ENCODE data around the gene CUBN.

CUBN gene

DNA sequence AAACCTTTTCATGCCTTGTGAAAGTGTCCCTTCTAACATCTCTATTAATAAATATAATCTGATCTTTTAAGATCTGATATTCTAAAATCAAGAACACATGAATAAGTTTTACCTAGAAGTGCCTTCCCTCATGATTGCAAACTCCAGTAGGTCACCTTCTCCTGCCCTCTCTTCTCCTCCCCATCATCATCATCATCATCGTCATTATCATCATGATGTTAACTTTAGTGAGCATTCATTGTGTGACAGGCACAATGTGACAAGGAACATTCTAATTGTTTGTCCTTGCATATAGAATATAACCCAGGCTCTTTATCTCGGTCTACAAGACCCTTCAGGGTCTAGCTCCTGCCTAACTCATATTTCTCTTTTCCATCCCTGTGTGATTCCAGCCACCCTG lies 51.7 kb downstream of the CUBN start:
- ATAC-seq (replicated peaks), result no peak
- no peak overlapping the region for H3K4me3 Mint-ChIP-seq
- H3K27me3 Mint-ChIP-seq, result no peaks in the 10 kb centered on the region
- H3K36me3 Mint-ChIP-seq, result peaks cover 3% of the 10 kb centered on the region in 2 donors
- DNase-seq, result no peak
- no peaks in the 10 kb centered on the region for H3K9me3 Mint-ChIP-seq
- no peak overlapping the region for H3K27ac Mint-ChIP-seq
- H3K4me1 Mint-ChIP-seq, result no peaks in the 10 kb centered on the region

DNA sequence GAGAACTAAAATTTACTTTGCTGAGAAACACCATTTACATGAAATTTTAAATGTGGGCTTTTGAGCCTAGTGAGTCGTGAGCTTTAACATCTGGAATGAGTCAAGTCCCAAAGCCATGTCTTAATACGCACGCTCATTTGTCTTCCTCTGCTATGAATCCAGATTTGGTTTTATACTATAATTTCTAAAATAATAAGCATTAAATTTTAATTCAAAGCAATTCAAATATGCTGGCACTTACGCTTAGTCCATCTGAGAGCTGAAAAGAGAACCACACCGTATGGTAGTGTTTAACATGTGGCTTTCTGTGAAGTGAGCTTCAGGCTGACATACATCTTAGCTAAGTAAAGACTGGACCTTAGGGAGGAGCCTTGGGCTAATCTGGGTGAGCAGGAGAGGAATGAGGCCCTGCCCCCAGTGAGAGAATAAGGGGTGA lies 52.2 kb downstream of the CUBN start:
- no peaks in the 10 kb centered on the region for H3K27me3 Mint-ChIP-seq
- H3K27ac Mint-ChIP-seq, result no peak overlapping the region
- H3K4me3 Mint-ChIP-seq, result no peak overlapping the region
- H3K36me3 Mint-ChIP-seq, result peaks cover 3% of the 10 kb centered on the region in 2 donors
- no peaks in the 10 kb centered on the region for H3K9me3 Mint-ChIP-seq
- ATAC-seq (replicated peaks) (no peak), DNase-seq (no peak)
- no peaks in the 10 kb centered on the region for H3K4me1 Mint-ChIP-seq

DNA sequence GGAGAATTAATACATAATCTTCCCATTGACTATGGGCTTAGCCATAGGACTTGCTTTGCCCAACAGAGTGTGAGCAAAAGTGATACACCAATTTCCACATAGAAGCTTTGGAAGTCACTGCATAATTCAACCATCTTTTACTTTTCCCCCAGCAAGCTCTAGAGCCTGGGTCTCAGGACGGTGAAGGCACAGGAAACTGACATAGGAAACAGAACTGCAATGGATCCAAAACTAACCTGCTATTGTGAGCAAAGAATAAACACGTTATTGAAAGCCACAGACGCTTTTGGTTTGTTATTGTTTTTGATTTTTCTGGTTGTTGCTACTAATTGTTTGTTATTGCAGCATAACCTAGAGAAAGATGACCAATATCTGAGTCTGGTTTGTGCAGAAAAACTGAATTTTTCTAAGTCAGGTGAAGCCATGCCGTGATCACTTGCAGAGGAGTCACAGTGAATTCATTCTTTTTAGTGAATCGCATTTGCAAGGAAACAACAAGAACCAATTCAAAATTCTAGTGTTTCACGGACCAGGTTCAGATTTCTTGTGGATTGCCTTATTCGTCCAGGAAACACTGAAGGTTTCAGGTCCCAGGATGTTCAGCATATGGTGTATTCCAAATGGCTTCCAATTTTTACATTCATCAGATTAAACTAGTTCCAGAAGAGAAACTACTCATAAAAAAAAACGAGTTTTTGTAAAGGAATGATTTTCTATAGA lies 52.8 kb downstream of the CUBN start:
- DNase-seq, result no peak
- Mint-ChIP-seq H3K36me3 (peaks cover 3% of the 10 kb centered on the region in 2 donors), H3K4me1 (no peaks in the 10 kb centered on the region), H3K27ac (no peak overlapping the region), H3K27me3 (no peaks in the 10 kb centered on the region), H3K9me3 (no peaks in the 10 kb centered on the region), H3K4me3 (no peak overlapping the region)
- ATAC-seq (replicated peaks), result no peak

DNA sequence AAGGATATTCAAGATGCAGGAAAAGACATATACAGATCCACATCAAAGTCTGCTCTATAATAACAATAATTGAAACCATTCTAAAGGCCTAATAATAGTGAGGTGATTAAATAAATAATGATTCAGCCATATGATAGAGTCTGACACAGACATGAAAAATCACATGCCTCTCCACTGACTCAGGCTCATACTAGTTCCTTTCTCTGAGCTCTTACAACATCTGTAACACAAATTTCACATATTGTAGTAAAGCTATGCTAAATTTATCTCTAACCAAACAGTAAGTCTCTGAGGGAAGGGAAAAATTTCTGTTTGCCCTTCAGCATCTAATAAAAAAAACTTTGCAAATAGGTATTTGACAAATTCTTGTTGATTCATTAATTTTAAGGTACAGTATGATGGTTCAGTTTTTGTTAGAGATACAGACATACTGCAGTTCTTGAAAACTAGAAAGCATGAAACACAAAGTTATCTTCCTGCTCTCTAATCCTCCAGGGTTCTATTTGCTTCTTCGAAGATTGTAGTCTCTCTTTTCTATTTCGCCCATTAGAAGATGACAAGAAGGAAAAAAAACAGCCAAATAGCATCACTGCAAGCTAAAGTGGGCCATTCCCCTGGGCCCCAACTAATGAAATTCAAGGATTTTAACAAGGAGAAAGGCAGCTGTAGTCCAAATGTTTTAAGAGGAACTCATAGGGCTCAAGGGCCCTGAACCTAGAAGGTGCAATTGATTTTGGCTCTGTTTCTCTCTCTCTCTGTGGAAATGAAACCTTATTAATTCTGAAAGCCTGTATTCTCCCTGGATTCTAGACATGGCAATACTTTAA lies 53.9 kb downstream of the CUBN start:
- Mint-ChIP-seq H3K27ac (no peak overlapping the region), H3K4me1 (no peaks in the 10 kb centered on the region), H3K9me3 (no peaks in the 10 kb centered on the region), H3K27me3 (no peaks in the 10 kb centered on the region), H3K4me3 (no peak overlapping the region), H3K36me3 (peaks cover 3% of the 10 kb centered on the region in 2 donors)
- DNase-seq (no peak), ATAC-seq (replicated peaks) (no peak)

DNA sequence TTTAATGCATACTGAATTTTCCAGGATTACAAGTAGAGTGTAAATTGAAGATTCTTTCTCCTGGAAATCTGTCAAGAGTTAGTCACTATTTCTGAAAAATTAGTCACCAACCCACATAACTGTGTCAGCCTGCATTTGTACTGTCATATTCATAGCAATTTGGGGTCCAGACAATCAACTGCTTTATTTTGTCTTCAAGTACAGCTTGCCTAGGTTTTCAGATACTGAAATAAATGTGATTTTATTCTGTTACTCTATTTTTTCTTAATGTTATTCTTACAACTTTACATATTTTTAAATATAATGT lies 55.1 kb downstream of the CUBN start:
- no peaks in the 10 kb centered on the region for H3K4me1 Mint-ChIP-seq
- no peak overlapping the region for H3K4me3 Mint-ChIP-seq
- H3K27me3 Mint-ChIP-seq, result no peaks in the 10 kb centered on the region
- no peak for DNase-seq
- H3K27ac Mint-ChIP-seq, result no peak overlapping the region
- ATAC-seq (replicated peaks), result no peak
- H3K36me3 Mint-ChIP-seq, result peaks cover under 1 to 3% of the 10 kb centered on the region in 2 donors
- H3K9me3 Mint-ChIP-seq, result no peaks in the 10 kb centered on the region

DNA sequence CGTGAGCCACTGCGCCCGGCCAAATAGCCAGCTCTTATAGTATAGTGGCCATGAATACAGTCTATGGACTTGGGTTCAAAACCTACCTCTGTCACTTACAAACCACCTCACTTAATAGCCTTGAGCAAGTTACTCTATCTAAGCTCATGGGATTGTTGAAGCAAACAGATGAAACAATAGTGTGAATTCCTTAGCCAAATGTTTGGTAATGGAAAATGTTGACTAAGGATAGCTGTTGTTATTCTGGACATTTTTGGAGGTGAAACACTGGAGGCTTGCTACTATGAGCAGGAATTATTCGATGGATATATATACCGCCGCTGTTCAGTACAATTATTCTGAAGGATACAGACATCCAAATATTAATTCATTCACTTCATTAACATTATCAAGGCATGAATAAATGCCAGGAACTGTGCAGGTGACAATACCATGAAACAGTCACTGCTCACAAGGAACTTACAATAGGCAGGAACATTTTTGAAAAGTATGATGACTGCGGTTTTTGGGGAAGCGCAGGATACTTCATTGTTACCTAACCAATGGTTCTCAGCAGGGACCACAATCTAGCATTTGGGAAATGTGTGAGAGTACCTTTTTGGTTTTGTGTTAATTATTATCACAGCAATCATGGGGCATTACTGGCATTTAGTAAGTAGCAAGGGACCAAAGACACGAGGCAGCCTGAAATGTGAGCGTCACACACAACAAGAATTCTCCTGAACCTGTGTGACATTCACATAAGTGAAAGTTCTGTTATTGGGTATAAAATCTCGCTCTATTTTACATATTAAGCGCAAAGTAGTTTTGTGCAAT lies 55.7 kb downstream of the CUBN start:
- peaks cover 0 to 5% of the 10 kb centered on the region in 2 donors for H3K36me3 Mint-ChIP-seq
- H3K4me1 Mint-ChIP-seq, result no peaks in the 10 kb centered on the region
- no peaks in the 10 kb centered on the region for H3K27me3 Mint-ChIP-seq
- ATAC-seq (replicated peaks) (no peak), DNase-seq (no peak)
- H3K9me3 Mint-ChIP-seq, result peaks cover 0 to 1% of the 10 kb centered on the region in 2 donors
- no peak overlapping the region for H3K27ac Mint-ChIP-seq
- no peak overlapping the region for H3K4me3 Mint-ChIP-seq

DNA sequence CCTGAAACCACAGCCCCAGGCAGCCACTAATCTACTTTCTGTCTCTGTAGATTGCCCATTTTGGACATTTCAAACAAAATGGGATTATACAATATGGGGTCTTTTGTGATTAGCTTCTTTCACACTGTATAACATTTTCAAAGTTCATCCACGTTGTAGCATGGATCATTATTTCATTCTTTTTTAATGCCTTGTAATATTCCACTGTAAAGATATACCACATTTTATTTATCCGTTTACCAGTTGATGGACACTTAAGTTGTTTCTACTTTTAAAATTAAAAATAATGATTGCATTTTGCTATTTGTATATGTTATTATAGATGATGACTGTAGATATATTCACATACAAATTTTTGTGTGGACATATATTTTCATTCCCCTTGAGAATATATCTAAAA lies 60.7 kb downstream of the CUBN start:
- no peak for ATAC-seq (replicated peaks)
- H3K4me3 Mint-ChIP-seq, result no peak overlapping the region
- no peak for DNase-seq
- H3K36me3 Mint-ChIP-seq, result peaks cover 0 to 15% of the 10 kb centered on the region in 2 donors
- H3K4me1 Mint-ChIP-seq, result no peaks in the 10 kb centered on the region
- H3K27ac Mint-ChIP-seq, result no peak overlapping the region
- H3K9me3 Mint-ChIP-seq, result peaks cover 0 to 1% of the 10 kb centered on the region in 2 donors
- no peaks in the 10 kb centered on the region for H3K27me3 Mint-ChIP-seq

DNA sequence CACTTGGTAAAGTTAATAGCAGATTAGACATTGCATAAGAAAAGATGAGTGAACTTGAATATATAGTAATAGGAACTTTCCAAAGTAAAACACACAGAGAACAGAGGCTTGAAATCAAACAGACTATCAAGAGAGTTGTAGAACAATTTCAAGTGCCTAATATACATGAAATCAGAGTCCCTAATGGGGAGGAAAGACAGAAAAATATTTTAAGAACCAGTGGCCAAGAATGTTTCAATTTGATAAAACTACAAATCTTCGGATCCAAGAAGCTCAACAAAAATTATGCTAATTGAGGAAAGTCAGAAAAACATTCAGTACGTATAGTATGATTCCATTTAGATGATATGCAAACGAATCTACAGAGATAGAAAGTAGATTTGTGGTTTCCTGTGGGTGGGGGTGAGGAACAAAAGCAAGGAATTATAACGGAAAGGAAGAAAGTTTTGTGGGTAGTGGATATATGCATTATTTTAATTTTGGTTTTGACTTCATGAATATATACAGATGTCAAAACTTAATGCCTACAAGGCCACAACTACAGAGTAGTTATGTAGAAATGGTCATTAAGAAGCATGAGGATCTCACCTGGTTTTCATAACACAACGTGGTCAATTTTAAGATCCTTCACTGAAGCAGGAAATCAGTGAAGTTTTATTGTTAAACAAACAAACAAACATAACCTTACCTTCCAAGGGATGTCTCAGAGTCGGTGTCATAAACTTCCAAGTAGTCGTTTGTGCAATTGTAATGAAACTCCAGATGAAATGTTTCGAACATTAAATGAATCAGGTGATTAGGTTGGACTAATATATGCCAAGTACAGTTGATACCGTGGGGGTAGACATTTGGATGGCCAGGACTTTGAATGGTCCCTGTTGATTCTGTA lies 62.0 kb downstream of the CUBN start:
- DNase-seq (no peak), ATAC-seq (replicated peaks) (no peak)
- H3K27ac Mint-ChIP-seq, result no peak overlapping the region
- H3K36me3 Mint-ChIP-seq, result peaks cover 0 to 16% of the 10 kb centered on the region in 2 donors
- H3K4me3 Mint-ChIP-seq, result no peak overlapping the region
- peaks cover 0 to 1% of the 10 kb centered on the region in 2 donors for H3K9me3 Mint-ChIP-seq
- H3K4me1 Mint-ChIP-seq, result no peaks in the 10 kb centered on the region
- no peaks in the 10 kb centered on the region for H3K27me3 Mint-ChIP-seq

DNA sequence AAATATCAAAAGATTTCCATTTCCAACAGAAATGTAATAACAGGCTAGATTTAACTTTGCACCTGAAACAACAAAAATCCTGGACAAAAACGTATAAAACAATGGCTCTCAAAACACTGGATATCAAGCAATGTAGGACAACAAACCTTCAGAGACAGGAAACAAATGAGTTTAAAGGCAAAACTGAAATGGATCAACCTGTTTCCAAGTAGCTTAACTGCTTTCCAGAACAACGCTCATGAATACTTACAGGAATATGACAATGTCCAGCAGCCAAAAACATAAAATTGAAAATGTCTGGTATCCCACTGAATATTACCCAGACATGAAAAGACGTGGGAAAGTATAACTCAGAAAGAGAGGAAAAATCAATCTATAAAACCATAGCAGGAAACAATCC lies 62.8 kb downstream of the CUBN start:
- no peaks in the 10 kb centered on the region for H3K27me3 Mint-ChIP-seq
- ATAC-seq (replicated peaks) (no peak), DNase-seq (no peak)
- H3K4me3 Mint-ChIP-seq, result no peak overlapping the region
- no peak overlapping the region for H3K27ac Mint-ChIP-seq
- peaks cover 0 to 1% of the 10 kb centered on the region in 2 donors for H3K9me3 Mint-ChIP-seq
- H3K4me1 Mint-ChIP-seq, result no peaks in the 10 kb centered on the region
- peaks cover 0 to 16% of the 10 kb centered on the region in 2 donors for H3K36me3 Mint-ChIP-seq

DNA sequence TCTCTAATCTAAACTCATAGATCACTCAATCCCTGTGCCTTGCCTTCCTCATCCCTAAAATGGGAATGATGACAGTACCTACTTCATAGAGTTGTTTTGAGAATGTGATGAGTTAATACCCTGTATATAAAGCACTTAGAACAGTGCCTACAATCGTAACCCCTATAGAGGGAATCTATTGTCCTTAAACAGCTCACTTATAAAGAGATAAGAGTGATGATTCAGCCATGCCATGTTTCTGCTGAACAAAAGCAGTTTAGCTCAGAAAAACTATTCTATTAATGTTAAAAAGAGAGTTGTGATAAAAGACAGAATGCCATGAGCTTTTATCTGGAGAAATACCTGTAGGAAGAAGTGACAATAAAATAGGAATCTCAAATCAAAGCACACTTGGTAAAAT lies 63.6 kb downstream of the CUBN start:
- H3K4me3 Mint-ChIP-seq, result no peak overlapping the region

DNA sequence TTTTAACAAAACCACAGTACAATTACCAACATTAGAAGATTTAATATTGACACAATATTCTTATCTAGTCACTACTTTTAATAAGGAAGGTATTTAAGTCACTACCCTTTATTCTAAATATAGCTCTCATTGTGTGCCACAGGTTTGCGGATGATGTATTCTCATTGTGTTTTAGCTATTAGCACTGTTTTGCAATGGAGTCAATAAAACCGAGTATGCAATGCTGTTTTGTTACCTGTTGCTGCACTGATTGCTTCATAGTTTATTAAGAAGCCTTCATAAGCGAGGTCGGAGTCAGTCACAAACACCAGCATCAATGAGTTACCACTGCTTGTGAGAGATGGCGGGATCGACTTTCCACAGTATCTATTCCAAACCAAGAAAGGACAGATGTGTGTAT lies 64.3 kb downstream of the CUBN start:
- H3K4me3 Mint-ChIP-seq, result no peak overlapping the region
- DNase-seq (no peak), ATAC-seq (replicated peaks) (no peak)
- H3K9me3 Mint-ChIP-seq, result peaks cover 0 to 1% of the 10 kb centered on the region in 2 donors
- H3K27me3 Mint-ChIP-seq, result no peaks in the 10 kb centered on the region
- H3K27ac Mint-ChIP-seq, result no peak overlapping the region
- H3K36me3 Mint-ChIP-seq, result peaks cover 0 to 16% of the 10 kb centered on the region in 2 donors
- no peaks in the 10 kb centered on the region for H3K4me1 Mint-ChIP-seq

More for the DNA sequence above, 63.6 kb downstream of the CUBN start:
- DNase-seq, result no peak
- ATAC-seq (replicated peaks), result no peak
- Mint-ChIP-seq H3K27ac (no peak overlapping the region), H3K4me1 (no peaks in the 10 kb centered on the region), H3K9me3 (peaks cover 0 to 1% of the 10 kb centered on the region in 2 donors), H3K27me3 (no peaks in the 10 kb centered on the region), H3K36me3 (peaks cover 0 to 16% of the 10 kb centered on the region in 2 donors)

DNA sequence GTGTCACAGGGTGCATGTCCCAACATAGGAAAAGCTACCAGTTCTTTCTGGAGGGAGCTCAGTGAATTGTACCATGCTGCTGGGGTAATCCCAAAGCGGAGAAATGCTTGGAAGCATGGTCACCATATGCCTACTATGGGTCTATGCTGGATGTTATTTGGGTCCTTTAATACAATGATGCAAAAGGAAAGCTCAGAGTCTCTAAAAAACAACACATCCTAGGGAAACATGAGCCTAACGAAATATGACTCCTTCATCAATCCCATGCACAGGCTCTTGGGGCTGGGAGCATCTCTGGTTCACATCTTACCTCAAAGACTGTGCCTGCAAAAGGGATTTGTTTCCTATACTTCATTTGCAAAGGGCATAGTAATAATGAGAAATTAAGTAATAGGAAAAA lies 65.2 kb downstream of the CUBN start:
- H3K27me3 Mint-ChIP-seq, result no peaks in the 10 kb centered on the region
- ATAC-seq (replicated peaks), result no peak
- DNase-seq, result no peak
- no peak overlapping the region for H3K4me3 Mint-ChIP-seq
- H3K9me3 Mint-ChIP-seq, result peaks cover 0 to 1% of the 10 kb centered on the region in 2 donors
- H3K36me3 Mint-ChIP-seq, result peaks cover 0 to 19% of the 10 kb centered on the region in 2 donors
- no peaks in the 10 kb centered on the region for H3K4me1 Mint-ChIP-seq
- H3K27ac Mint-ChIP-seq, result no peak overlapping the region

DNA sequence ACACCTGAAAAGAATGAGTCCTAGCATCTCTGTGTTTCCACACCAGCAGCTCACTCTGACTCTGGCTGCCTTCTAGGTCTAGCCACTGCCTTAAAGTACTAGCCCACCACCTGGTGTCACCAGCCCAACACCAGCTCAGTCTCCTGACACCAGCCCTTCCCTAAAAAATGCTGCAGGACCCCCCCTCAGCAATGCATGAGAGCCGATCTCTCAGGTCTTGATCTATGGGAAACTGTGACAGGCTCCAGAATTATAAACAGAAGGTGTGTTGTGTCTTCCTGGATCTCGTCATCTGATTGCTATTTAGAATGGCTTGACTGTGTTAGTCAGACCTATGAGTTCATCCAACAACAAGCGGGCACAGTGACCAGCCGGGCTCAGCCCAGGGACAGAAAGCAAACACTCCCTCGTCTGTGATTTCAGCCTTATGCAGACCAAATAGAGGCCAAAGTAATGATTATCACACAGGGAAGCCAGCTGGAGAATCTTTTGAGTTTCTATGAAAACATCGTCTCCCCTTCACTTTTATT lies 66.6 kb downstream of the CUBN start:
- DNase-seq, result no peak
- peaks cover 0 to 18% of the 10 kb centered on the region in 2 donors for H3K36me3 Mint-ChIP-seq
- no peaks in the 10 kb centered on the region for H3K4me1 Mint-ChIP-seq
- no peaks in the 10 kb centered on the region for H3K27me3 Mint-ChIP-seq
- H3K9me3 Mint-ChIP-seq, result no peaks in the 10 kb centered on the region
- no peak for ATAC-seq (replicated peaks)
- H3K27ac Mint-ChIP-seq, result no peak overlapping the region
- no peak overlapping the region for H3K4me3 Mint-ChIP-seq
